SKM-1 treated with dmso at 0.1 percent for 144 hours (cell line): ENCODE data around the gene ALX3.
A peak's percentile ranks its signal among the peaks of the same experiment; 100 is the strongest.

Experiments used
- DNase-seq: peaks from one replicate; lab custom pipeline; 2025; ENCODE audit not compliant: unreplicated experiment; lab: John Stamatoyannopoulos, UW

Gene ALX3

DNA sequence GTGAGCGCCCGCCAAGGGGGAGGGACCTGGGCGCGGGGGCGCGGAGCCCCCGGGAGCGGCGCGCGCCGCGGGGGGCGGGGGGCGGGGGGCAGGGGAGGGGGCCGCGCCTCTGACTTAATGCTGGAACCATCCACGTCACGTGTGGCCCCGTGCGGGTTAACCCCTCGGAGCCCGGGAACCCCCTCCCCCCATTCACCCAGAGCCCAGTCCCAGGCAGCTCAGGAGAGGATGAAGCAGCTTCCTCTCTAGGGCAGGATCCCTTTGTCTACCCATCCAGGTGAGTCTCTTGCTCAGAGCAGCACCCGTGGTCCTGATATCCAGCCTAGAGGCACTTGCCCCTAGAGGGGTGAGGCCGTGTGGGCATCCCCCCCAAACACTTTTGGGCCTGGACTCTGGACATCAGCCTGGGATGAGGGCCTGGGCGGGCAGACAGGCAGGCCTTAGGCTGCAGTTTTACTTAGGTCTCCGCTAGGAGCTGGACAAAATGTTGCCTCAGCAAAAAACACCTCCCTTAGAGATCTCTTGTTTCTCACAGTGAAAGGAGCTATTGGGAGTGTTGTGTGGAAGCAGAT, at the start of gene ALX3:
ALX3 (minus strand) TSS at position 2 of the 572 bp plus-strand sequence. CDS start 60 bp downstream, outside the sequence.
- no peak for DNase-seq

DNA sequence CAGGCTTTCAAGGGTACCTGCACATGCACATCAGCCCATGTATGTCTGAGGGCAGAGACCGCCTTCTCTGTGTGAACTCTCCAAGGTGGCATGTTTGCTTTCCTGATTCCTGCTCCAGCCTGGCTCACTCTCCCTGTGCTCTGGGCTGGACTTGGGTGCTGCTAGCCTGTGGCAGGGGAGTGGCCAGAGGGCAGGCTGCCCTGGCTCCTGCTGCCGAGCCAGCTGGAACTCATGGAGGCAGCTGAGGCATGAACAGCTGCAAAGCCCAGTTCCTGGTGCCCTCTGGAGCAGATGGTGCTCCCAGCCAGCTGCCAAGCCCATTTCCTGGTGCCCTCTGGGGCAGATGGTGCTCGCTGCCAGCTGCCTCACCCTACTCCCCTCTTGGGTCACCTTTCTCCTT, 49.4 kb upstream of the ALX3 start:
- no peak for DNase-seq

DNA sequence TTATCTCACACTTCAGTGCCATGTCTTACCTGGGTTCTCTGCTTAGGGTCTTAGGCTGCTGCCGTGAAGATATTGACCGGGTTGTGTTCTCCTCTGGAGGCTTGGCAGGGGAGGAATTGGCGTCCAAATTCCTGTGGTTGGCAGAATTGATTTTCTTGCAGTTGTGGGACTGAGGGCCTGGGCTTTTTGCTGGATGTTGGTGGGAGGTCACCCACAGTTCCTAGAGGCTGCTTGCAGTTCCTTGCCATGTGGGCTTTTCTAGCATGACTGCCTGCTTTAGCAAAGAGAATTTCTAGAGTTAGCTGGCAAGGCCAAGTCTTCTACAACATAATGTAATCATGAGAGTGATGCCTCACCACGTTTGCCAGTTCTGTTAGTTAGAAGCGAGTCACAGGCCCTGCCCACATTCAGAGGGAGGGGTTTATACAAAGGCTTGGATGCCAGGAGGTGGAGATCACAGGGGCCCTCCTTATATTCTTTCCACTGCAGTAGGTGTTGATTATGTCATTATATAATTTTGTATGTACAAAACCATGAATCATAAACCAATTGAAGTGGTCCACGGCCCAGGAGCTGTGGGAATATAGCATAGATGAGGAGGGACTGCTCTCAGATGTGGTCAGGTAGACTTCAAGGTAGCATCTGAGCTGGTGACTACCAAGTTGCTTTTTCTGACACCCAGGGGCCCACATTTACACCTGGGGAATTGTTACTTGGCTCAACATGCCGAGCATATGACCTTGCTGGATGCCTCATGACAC, 48.3 kb upstream of the ALX3 start:
- no peak for DNase-seq

DNA sequence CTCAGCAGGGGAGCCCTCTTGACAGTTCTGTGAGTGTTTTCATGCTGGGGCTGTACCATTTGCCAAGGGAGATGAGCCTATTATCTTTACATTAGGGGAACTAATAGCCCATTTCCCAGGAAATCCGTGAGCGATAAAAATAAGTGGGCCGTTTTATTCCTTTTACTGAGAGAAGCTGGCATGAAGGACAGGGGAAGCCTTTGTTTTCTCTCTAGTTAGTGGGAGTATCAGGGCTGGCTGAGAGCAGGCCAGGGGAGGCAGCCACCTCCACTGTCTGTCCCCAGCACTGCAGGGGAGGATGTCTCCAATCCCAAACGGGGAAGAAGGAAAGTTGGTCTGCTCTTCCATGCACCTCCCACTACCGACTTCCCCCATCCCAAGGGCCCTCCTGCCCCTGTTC, 44.3 kb upstream of the ALX3 start:
- no peak for DNase-seq

DNA sequence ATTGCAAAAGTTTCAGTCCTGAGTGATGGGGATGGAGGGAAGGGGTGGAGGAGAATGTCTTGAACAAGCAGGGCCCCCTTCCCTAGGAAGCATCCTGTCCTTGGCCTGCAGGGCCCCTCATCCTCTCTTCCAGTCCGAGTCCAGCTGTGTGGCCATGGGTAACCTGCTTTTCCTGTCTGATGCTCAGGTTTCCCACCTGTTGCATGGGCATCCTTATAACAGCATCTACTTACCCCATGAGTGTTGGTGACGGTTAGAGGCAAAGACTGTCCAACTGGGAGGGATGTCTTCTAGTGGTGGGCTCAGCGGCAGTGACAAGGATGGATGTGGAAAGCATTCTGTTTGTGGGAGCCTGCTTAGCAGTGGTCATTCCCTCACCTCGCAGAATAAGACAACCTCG, 43.7 kb upstream of the ALX3 start:
- no peak for DNase-seq

DNA sequence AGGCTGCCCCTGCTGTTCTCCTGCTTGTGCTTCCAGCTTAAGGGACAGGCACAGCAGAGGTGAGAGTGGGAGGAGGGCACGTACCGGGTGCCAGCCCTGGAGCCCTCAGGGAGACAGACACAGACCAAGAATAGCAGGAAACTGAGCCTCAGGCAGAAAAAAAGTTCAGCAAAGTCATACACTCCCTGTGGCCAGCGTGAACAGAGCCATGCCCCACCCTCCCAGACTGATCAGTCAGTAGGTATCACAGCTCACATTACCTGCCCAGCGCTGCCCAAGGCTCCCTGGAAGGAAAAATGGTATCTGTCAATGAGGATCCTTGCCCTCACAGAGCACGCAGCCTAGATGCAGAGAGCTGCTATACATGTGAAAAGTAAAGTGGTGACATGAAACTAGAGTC, 43.1 kb upstream of the ALX3 start:
- DNase-seq, result no peak

DNA sequence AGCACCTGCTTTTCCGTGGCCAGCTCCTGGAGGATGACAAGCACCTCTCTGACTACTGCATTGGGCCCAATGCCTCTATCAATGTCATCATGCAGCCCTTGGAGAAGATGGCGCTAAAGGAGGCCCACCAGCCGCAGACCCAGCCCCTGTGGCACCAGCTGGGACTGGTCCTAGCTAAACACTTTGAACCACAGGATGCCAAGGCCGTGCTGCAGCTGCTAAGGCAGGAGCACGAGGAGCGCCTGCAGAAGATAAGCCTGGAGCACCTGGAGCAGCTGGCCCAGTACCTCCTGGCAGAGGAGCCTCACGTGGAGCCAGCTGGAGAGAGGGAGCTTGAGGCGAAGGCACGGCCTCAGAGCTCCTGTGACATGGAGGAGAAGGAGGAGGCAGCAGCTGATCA, 42.2 kb upstream of the ALX3 start:
- DNase-seq, result no peak

DNA sequence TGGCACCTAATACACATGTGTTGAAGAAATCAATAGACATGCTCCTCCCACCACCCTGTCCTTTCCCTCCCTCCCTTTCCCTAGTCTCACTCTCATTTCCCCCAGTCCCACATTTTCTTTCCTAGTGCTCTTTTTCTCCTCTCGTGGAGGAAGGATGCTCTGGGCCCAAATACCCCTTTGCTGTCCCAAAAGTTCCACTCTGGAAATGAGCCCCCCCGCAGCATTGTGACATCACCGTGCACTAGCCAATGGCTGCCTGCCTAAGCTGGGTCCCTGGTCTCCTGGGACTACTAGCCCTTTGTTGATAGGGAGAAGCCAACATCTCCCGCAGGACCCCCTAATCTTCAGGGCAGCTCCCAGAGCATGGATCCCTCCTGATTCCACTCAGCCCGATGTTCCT, 41.7 kb upstream of the ALX3 start, which contains the start of gene UBL4B:
UBL4B (plus strand) TSS at position 301 of the 400 bp plus-strand sequence; CDS start at position 393, 92 bp downstream.
- no peak for DNase-seq

DNA sequence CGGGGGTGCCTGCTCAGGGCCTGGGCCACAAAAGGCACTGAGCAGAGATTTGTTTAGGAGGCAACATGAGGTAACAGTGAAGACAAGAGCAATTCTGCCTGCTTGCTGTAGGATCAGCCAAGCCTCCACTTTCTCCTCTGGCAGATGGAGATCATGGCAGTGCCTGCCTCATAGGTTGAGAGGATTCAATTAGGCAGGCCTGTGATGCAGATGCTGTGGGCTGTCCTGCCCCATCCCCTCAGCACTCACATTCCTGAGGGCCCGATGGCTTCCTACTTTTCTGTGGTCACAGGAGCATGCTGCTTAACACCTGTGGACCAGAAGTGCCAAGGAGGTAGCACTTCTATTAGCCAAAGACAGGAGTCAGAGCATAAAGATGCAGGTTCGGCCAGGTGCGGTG, 40.6 kb upstream of the ALX3 start:
- DNase-seq, result no peak

DNA sequence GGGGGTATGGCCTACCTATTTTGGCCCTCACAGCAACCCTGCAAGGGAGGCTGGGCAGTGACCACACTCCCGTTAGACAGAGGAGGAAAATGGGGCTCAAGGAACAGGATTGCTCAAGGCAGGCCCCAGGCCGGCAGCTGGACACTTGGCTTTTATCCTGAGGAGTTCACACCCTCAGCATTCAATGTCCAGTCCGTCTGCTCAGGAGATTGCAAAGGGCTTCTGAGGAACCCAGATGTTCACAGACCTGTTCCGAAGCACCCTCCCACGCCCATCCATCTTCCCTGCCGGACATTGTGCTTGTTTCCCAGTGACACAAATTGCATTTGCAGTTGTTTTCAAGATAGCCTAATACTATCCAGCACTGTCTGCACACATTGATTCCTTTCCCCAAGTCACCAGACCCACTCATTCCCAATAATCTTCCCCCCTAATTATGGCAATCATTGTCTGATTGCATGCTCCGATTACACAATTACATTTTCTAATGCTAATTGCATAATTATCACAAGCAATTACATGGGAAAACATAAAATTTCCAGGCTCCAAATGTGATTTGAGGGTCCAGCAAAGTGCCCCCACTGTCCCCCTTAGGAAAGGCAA, 37.5 kb upstream of the ALX3 start:
- DNase-seq, result no peak

DNA sequence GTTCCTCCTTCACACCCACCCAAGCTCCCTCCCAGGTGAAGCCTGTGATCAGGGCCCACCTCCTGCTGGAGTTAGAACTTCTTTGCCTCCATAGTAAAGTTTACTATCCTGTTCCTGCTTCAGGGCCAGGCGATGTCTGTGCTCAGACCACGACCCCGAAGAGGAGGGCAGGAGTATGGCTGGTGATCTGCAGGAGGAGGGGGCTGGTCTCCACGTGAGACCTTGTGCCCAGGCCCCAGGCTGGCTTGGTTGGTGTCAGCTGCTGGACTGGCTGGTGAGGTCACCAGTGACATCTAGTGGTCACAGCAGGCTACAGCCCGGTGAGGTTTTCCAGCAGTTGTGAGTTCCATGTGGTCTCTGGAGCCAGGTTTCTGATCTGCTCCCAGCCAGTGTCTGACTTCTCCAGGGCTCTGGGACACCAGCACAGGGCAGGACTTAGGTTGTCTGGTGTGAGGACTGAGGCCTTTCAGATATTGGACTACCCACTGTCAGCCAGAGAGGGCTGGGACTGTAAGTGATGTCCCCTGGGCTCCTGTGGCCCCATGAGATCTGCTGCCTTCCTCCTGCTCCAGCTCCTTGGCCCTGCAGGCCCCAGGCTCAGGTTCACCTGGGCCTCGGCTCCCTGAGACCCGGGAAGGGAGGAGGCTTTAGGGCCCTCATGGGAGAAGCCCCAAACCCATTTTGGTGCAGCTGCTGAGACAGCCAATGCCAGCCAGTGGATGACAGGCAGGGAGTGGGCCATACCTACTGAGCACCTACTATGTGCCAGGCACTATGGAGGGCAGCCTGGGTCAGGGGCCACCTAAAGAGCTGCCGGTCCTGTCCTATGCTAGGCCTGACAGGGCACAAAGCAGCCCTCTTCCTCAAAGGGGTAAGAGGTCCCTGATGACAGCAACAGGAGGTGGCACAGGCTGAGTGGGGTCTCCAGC, 35.8 kb upstream of the ALX3 start:
- DNase-seq, result peak; percentile 26

DNA sequence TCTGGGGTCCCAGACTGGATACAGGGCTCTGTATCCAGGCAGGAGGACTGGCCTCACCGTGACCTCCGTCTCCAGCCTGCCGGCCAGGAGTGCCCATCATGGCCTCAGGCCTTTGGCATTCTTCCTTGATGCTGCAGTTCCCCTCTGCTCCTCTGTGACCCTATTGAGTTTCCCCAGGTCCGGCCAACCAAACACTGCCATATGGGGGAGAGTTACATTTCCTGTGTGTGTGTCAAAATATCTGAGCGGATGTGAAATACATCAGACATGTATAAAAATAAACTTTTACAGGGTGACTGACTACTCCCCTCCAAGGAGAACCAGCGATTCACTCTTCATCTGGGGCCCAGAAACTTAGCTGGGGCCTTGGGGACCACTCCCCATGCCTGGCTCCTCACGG, 31.6 kb upstream of the ALX3 start:
- no peak for DNase-seq

DNA sequence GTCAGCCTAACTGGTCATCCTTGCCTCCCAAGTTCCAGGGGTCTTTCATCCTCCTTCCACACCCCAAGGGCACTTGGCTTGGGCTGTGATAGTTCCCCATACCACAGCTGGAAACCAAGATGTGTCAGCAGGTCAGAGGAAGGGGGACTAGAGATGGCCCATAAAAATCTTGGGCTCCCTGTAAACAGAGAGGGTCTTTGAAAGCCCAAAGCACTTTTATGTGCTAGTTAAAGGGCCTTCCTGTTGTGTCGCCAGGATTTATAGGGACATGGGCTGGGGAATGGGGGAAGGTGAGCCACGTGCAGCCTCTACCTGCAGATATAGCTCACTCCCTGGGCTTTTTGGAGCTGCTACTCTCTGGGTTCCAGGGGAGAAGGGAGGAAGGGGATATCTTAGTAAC, 29.9 kb upstream of the ALX3 start:
- DNase-seq, result no peak

DNA sequence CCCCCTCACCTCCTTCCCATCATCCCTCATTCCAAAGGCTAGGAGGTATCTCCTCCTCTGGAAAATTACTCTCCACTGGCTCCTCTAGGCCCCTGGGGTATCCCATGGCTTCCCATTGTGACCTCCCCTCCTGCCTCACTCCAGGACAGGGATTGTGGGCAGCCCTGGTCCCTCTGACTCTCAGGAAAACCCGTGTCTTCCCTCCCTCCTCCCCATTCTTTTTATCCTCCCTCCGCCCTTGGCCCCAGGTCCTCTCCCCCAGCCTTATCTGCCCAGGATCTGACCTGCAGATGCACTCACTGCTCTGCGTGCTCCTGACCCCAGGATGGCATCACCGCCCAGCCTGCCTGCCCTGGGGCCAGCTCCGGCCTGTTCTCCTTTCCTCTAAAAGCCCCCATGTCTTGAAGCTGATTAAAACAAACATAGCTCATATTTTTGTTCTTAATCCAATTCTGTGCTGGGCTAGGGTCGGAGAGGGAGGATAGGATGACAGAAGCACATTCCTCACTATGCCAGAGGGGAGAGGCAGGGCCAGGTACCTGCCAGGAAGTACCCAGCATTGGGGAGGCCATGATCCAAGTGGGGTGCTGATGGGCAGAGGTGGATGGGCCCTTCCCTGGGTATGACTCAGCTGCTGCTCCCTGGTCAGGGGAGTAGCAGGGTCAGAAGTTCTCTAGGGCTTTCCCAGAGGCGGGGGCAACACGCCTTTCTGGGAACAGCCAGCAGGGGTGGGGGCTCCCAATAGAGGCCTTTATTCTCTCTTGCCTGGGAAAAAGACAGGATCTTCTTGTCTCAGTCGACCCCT, 28.0 kb upstream of the ALX3 start:
- no peak for DNase-seq

DNA sequence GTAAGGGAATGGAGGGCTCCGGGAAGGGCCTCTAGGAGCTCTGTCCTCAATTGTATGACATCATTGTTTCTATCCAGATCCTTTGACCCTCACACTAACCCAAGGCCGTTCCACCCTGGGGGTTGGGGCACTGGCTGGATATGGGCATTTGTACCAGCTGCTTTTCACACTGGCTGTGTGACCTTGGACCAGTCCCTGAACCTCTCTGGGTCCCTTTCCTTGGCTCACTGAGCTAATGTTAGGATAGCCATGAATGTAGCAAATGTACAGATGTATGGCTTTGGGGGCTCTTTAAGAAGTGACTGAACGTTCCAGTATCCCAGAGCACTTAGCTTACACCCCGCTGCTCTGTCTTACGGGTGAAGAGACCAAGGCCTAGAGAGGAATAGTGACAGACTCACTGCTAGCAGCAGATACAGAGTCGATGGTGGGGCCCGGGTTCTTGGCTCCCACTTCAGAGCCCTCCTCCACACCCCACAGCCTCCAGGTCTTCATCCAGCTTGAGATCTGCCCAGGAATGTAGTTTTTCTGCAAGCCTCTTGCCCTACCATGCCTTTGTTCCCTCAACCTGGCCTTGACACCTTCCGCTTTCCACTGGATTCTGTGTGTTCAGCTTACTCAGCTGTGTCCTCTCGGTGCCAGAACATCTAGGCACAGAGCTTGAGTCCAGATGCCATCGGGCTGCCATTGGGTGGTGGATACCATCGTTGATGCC, 27.2 kb upstream of the ALX3 start:
- no peak for DNase-seq

DNA sequence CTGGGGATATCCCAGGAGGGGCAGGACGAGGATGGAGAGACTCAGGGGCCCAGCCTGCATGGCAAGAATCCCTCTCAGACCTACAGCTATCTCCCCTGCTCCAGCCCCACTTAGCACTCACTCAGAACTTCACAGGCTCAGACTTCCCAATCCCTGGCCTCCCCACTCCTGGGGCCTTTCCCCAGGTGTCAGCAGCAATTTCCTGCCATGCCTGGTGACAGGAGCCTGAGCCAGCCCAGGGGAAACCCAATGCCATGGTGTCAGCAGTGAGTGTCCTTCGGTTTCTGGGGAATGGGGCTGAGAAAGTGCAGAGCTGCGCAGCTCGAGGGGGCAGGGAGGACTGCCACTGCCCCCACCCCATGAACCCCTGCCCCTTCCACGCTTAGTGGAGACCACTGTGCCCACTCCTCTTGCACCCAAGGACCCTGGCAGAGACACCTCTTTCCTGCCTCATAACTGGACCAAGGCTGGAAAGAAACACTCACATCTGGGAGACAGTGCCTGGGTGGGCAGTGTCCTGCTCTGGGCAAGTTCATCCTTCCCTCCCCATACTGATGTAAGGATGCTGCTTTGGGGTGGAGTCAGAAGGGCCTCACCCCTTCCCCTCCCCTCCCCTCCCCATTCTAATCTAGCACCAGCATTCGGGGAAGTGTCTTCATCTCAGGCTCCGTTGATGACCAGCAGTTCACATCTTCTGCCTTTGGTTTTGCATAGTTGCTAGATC, 24.6 kb upstream of the ALX3 start:
- no peak for DNase-seq

DNA sequence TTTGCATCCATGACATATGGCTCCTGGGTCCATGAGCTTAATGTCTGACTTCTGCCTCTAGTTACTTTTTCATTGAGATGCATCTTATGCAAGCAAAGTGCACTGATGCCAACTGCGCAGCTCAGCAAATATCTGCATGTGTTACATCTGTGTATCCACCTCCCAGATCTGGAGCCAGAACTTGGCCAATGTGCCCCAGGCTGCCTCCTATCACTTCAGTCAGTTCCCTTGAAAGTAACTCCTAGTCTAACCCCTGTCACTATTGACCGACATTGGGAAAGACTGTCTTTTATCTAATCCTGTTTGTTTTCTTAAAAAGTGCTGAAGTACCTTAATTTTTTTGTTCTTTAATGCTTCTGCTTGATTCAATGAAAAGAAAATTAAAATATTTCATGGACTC, 22.5 kb upstream of the ALX3 start:
- DNase-seq, result no peak

DNA sequence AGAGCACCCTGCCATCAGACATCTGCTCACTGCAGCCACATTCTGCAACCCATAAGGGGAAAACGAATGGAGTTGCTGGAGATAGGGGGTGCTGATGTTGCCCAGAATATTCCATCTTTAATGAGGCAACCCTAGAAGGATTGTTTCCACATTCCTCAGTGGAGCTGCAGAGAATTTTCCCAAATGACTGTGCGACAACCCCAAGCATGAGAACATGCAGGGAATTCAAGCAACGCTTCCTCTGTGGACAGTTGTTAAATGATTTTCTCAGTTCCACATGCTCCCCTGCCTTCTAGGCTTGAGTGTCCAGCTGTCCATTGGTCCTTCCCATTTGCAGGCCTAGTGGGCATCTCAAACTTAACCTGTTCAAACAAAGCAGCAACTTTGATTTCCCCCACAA, 21.3 kb upstream of the ALX3 start:
- DNase-seq, result no peak

DNA sequence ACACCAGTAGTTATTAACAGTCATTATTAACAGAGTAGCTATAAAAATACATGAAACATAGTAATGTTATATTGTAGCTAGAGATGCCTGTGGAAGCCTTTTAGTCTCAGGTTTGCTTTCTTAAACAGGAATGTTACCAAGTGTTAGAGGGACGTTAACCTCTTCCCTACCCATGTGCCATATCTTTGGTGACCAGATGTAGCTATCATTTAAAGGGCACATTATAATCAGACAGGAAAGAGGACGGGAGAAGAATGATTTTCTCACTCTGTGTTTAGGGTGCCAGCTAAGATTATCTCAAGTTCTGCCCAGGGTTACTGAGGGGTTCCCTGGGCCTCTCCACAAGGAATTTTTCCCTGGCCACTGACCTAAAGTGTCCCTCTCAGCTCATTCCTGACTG, 20.9 kb upstream of the ALX3 start:
- no peak for DNase-seq
